Mesenchymal stem cell (in vitro differentiated cells and primary cell): ENCODE data around the gene LHB. TPM values are rescaled to one million over a fixed set of nuclear protein-coding genes. Genes with fewer than 3 reads are reported as not detected.

Experiments
- DNase-seq: peaks from one replicate; pipeline ENCODE4 v3.0.0-alpha.2; 2013
- H2AFZ ChIP-seq: one replicate; pipeline ENCODE4 v1.6.1; 2013; ENCODE audit warnings: low read depth, mild to moderate bottlenecking, control low read depth, inconsistent platforms, low read length, moderate library complexity
- H2AK5ac ChIP-seq: 2 replicates; pipeline ENCODE4 v1.6.1; 2013; ENCODE audit warnings: low read length, moderate library complexity, mild to moderate bottlenecking, inconsistent platforms; ENCODE audit not compliant: severe bottlenecking
- H2BK120ac ChIP-seq: one replicate; pipeline ENCODE4 v1.6.1; 2013; ENCODE audit warnings: low read depth, mild to moderate bottlenecking, inconsistent platforms, low read length, moderate library complexity
- H2BK12ac ChIP-seq, 2 experiments: one replicate each; pipeline ENCODE4 v1.6.1; 2013; ENCODE audit warnings: inconsistent platforms in 2 of 2, low read length in 2 of 2, mild to moderate bottlenecking in 2 of 2, moderate library complexity in 2 of 2, control low read depth in 1 of 2
- H2BK15ac ChIP-seq: one replicate; pipeline ENCODE4 v1.6.1; 2013; ENCODE audit warnings: mild to moderate bottlenecking, low read depth, inconsistent platforms; ENCODE audit not compliant: poor library complexity, severe bottlenecking
- H2BK5ac ChIP-seq: 2 replicates; pipeline ENCODE4 v1.6.1; 2013; ENCODE audit warnings: low read depth, mild to moderate bottlenecking, low read length, control low read depth, inconsistent platforms; ENCODE audit not compliant: poor library complexity, severe bottlenecking
- H3K14ac ChIP-seq, 2 experiments: one replicate each; pipeline ENCODE4 v1.6.1; 2013; ENCODE audit warnings: inconsistent platforms in 2 of 2, low read length in 2 of 2, control low read depth in 1 of 2, mild to moderate bottlenecking in 1 of 2, moderate library complexity in 1 of 2
- H3K18ac ChIP-seq, 2 experiments: one replicate each; pipeline ENCODE4 v1.6.1; 2013; ENCODE audit warnings: inconsistent platforms in 2 of 2, low read length in 2 of 2, control low read depth in 1 of 2, low read depth in 1 of 2, mild to moderate bottlenecking in 1 of 2
- H3K23ac ChIP-seq, 2 experiments: one replicate each; pipeline ENCODE4 v1.6.1; 2013; ENCODE audit warnings: inconsistent platforms in 2 of 2, low read length in 2 of 2, mild to moderate bottlenecking in 2 of 2, moderate library complexity in 2 of 2, control low read depth in 1 of 2
- H3K27ac ChIP-seq: 2 replicates; pipeline ENCODE4 v1.5.1; 2013; ENCODE audit warnings: mild to moderate bottlenecking, moderate library complexity, low read length, control low read depth, inconsistent platforms; ENCODE audit not compliant: poor library complexity, severe bottlenecking
- H3K27me3 ChIP-seq, 2 experiments: 2 replicates each; pipeline versions ENCODE4 v1.6.1 to v1.7.0; 2013; ENCODE audit warnings: low read length in 2 of 2, mild to moderate bottlenecking in 2 of 2, moderate library complexity in 2 of 2, control low read depth in 1 of 2, inconsistent platforms in 1 of 2; ENCODE audit not compliant: control insufficient read depth in 1 of 2, insufficient read depth in 1 of 2
- H3K36me3 ChIP-seq, 2 experiments: 2 replicates each; pipeline versions ENCODE4 v1.6.1 to v1.7.0; 2013; ENCODE audit warnings: low read length in 2 of 2, control low read depth in 1 of 2, inconsistent platforms in 1 of 2, low read depth in 1 of 2, mild to moderate bottlenecking in 1 of 2; ENCODE audit not compliant: insufficient read depth in 2 of 2, control insufficient read depth in 1 of 2
- H3K4ac ChIP-seq, 2 experiments: one replicate each; pipeline ENCODE4 v1.6.1; 2013; ENCODE audit warnings: inconsistent platforms in 2 of 2, low read length in 2 of 2, mild to moderate bottlenecking in 2 of 2, moderate library complexity in 2 of 2, control low read depth in 1 of 2, low read depth in 1 of 2
- H3K4me1 ChIP-seq: 2 replicates; pipeline ENCODE4 v1.6.1; 2013; ENCODE audit warnings: low read depth, low read length, control low read depth; ENCODE audit not compliant: control insufficient read depth, insufficient read depth
- H3K4me2 ChIP-seq: 2 replicates; pipeline ENCODE4 v1.6.1; 2013; ENCODE audit warnings: low read length, mild to moderate bottlenecking, inconsistent platforms; ENCODE audit not compliant: poor library complexity, severe bottlenecking
- H3K4me3 ChIP-seq, 2 experiments: 2 replicates each; pipeline versions ENCODE4 v1.5.1 to v1.7.0; 2013; ENCODE audit warnings: low read length in 2 of 2, mild to moderate bottlenecking in 2 of 2, control low read depth in 1 of 2, low read depth in 1 of 2; ENCODE audit not compliant: insufficient read depth in 1 of 2
- H3K79me1 ChIP-seq: replicated peaks from 2 replicates; pipeline ENCODE4 v1.6.1; 2013; ENCODE audit warnings: mild to moderate bottlenecking, control low read depth, low read length, inconsistent platforms; ENCODE audit not compliant: poor library complexity, severe bottlenecking
- H3K9ac ChIP-seq: 2 replicates; pipeline ENCODE4 v1.7.0; 2013; ENCODE audit warnings: mild to moderate bottlenecking, low read length, moderate library complexity
- H3K9me3 ChIP-seq: 2 replicates; pipeline ENCODE4 v1.7.0; 2013; ENCODE audit warnings: mild to moderate bottlenecking, low read length; ENCODE audit not compliant: control insufficient read depth
- H4K8ac ChIP-seq: one replicate; pipeline ENCODE4 v1.6.1; 2013; ENCODE audit warnings: inconsistent platforms, mild to moderate bottlenecking, low read length, moderate library complexity
- H4K91ac ChIP-seq: one replicate; pipeline ENCODE4 v1.6.1; 2013; ENCODE audit warnings: mild to moderate bottlenecking, low read length, inconsistent platforms
- WGBS: methylation state at CpG from one replicate; pipeline ENCODE4 v1.1.7; 2013; ENCODE audit warnings: mixed read lengths; 5-methylcytosine and 5-hydroxymethylcytosine counted together
- polyA plus RNA-seq, 2 experiments: library from polyadenylated mRNA; stranded (reverse); fragments of 200-250 nt; gene quantifications; one replicate each; pipeline ENCODE4 v1.2.3, GENCODE V29; 2013

LHB gene
- not detected for polyA plus RNA-seq (2013, experiment 1 of 2)
- 0.11 TPM for polyA plus RNA-seq (2013, experiment 2 of 2)

- Histone ChIP-seq H3K18ac (no peak within 1 kb of the TSS), H3K9ac (peak within 1 kb of the TSS; percentile 45), H3K4me1 (peaks cover 15% of the 10 kb centered on the region), H3K4me3 (peak within 1 kb of the TSS; percentile 44 to 70), H3K23ac (no peak within 1 kb of the TSS), H2BK12ac (no peak within 1 kb of the TSS), H4K91ac (no peak within 1 kb of the TSS), H2BK120ac (no peak within 1 kb of the TSS), H4K8ac (peak within 1 kb of the TSS; percentile 52), H3K79me1 (no peaks in the 10 kb centered on the region), H3K27me3 (peaks cover 5 to 30% of the 10 kb centered on the region in 2 experiments), H2BK15ac (no peak within 1 kb of the TSS), H2BK5ac (no peak within 1 kb of the TSS), H3K4me2 (peak within 1 kb of the TSS; percentile 85), H3K4ac (no peak within 1 kb of the TSS), H3K36me3 (peaks cover 33 to 39% of the 10 kb centered on the region in 2 experiments), H2AFZ (no peak within 1 kb of the TSS), H3K9me3 (no peaks in the 10 kb centered on the region), H3K27ac (no peak within 1 kb of the TSS), H3K14ac (no peak within 1 kb of the TSS), H2AK5ac (no peak within 1 kb of the TSS)
- no peak for DNase-seq
- 71% methylated on average over 11 of the region's 17 CpGs for WGBS
Observed at GRCh38 chr19:49017041-49017665, at the start of gene LHB. TSS of gene LHB (minus strand) at chr19:49017091. CDS start at chr19:49017081, 10 bp downstream.

- Histone ChIP-seq H4K8ac (no peak overlapping the region), H3K18ac (no peak overlapping the region), H3K23ac (peak overlapping the region in 1 of 2 experiments; percentile 64), H2BK120ac (no peak overlapping the region), H3K9ac (no peak overlapping the region), H3K27ac (no peak overlapping the region), H3K4ac (no peak overlapping the region), H4K91ac (no peak overlapping the region), H2AK5ac (no peak overlapping the region), H3K27me3 (peaks cover 72 to 84% of the 10 kb centered on the region in 2 experiments), H3K4me2 (no peak overlapping the region), H2BK5ac (no peak overlapping the region), H3K14ac (no peak overlapping the region), H3K79me1 (no peaks in the 10 kb centered on the region), H3K4me1 (peaks cover 15% of the 10 kb centered on the region), H3K36me3 (peaks cover 0 to 4% of the 10 kb centered on the region in 2 experiments), H2AFZ (no peak overlapping the region), H2BK15ac (no peak overlapping the region), H3K9me3 (peaks cover 5% of the 10 kb centered on the region), H2BK12ac (no peak overlapping the region), H3K4me3 (no peak overlapping the region)
- whole genome bisulfite sequencing, result 61% methylated on average over 7 of the region's 13 CpGs
- no peak for DNase-seq
Observed at GRCh38 chr19:49065905-49066512, 49.1 kb upstream of the LHB start.

GRCh38 chr19:49064768-49065611, 48.1 kb upstream of the LHB start, which contains the start of gene NTF4:
TSS of gene NTF4 (minus strand) at chr19:49064818. CDS start at chr19:49061997, 2,821 bp downstream.
- H4K91ac ChIP-seq, result no peak within 1 kb of the TSS
- peak within 1 kb of the TSS in 1 of 2 experiments; percentile 41 for H3K4me3 ChIP-seq
- H3K27ac ChIP-seq, result no peak within 1 kb of the TSS
- H2BK15ac ChIP-seq, result peak within 1 kb of the TSS; percentile 46
- H3K9ac ChIP-seq, result no peak within 1 kb of the TSS
- peak within 1 kb of the TSS; percentile 68 for H2BK120ac ChIP-seq
- no peak within 1 kb of the TSS for H2AK5ac ChIP-seq
- peaks cover 0 to 4% of the 10 kb centered on the region in 2 experiments for H3K36me3 ChIP-seq
- peaks cover 62 to 82% of the 10 kb centered on the region in 2 experiments for H3K27me3 ChIP-seq
- peaks cover 2% of the 10 kb centered on the region for H3K79me1 ChIP-seq
- no peak within 1 kb of the TSS for H3K18ac ChIP-seq
- peaks cover 15% of the 10 kb centered on the region for H3K4me1 ChIP-seq
- peak within 1 kb of the TSS; percentile 80 for H3K4me2 ChIP-seq
- WGBS, result 2% methylated on average over 35 of the region's 53 CpGs
- H2BK12ac ChIP-seq, result no peak within 1 kb of the TSS
- H3K9me3 ChIP-seq, result no peaks in the 10 kb centered on the region
- H3K4ac ChIP-seq, result no peak within 1 kb of the TSS
- peak; percentile 59 for DNase-seq
- H4K8ac ChIP-seq, result no peak within 1 kb of the TSS
- H3K14ac ChIP-seq, result peak within 1 kb of the TSS in 1 of 2 experiments; percentile 4
- H2BK5ac ChIP-seq, result no peak within 1 kb of the TSS
- no peak within 1 kb of the TSS for H2AFZ ChIP-seq
- peak within 1 kb of the TSS in 1 of 2 experiments; percentile 10 for H3K23ac ChIP-seq
